Testis (tissue), 2 donors: Measurements from ENCODE around the gene SLC24A3.

ENCODE experiments used
- CTCF ChIP-seq, 3 experiments: fragments of 450-650 bp in 2 of 3; fragments of 200-600 bp in 1 of 3; sonication (generic) in 1 of 3; IDR thresholded peaks; one replicate each; pipeline ENCODE4 v1.5.1; 2016 to 2019; ENCODE audit warnings: antibody characterized with exemption in 3 of 3, mild to moderate bottlenecking in 2 of 3, moderate library complexity in 1 of 3
- POLR2A ChIP-seq: fragments of 450-650 bp; IDR thresholded peaks from one replicate; pipeline ENCODE4 v1.6.1; 2017; ENCODE audit warnings: antibody characterized with exemption, mild to moderate bottlenecking, moderate library complexity

- TF ChIP-seq POLR2A (no peak), CTCF (IDR thresholded peaks at IDR 0.05) (no peak)
These were observed 107.6 kb downstream of the SLC24A3 start for GRCh38 chr20:19320005-19320404.
